B cell (primary cell): Measurements from ENCODE around the gene SSH3. TPM values are rescaled to one million over a fixed set of nuclear protein-coding genes. Genes with fewer than 3 reads are reported as not detected.

Experiments used
- ATAC-seq: fragments of 200-7000 bp; cut with Tn5 transposase; one replicate; pipeline ENCODE4 v1.10.0; 2021; ENCODE audit warnings: low read depth, mild to moderate bottlenecking, moderate number of reproducible peaks, moderate library complexity
- CTCF ChIA-PET: fragments of 350-600 bp; sonication (Branson Sonifier 250); formaldehyde crosslinking; loops from one replicate; lab custom pipeline; 2021; ENCODE audit warnings: antibody characterized with exemption, inconsistent platforms; lab: Charles Lee
- POLR2A ChIA-PET: fragments of 350-600 bp; sonication (Branson Sonifier 250); formaldehyde crosslinking; loops from one replicate; lab custom pipeline; 2021; ENCODE audit warnings: antibody characterized with exemption; lab: Charles Lee
- DNase-seq: peaks from one replicate; pipeline ENCODE4 v3.0.0; 2013
- H2AFZ ChIP-seq: 2 replicates; pipeline ENCODE4 v1.6.1; 2012; ENCODE audit warnings: mild to moderate bottlenecking, low read depth, low read length; ENCODE audit not compliant: insufficient read depth, poor library complexity, severe bottlenecking
- H3K27ac ChIP-seq, 2 donors: 1 replicate in 1 of 2; 2 replicates in 1 of 2; pipeline ENCODE4 v1.5.1; 2012 to 2013; ENCODE audit warnings: low read length in 2 of 2, mild to moderate bottlenecking in 2 of 2, moderate library complexity in 1 of 2
- H3K27me3 ChIP-seq, 4 experiments: fragments of 200-600 bp in 1 of 4; sonication (generic) in 1 of 4; replicated peaks in 1 of 4; 1 replicate in 2 of 4; 2 replicates in 2 of 4; pipeline versions ENCODE4 v1.6.1 to v1.7.0; 2013 to 2016; ENCODE audit warnings: low read length in 3 of 4, mild to moderate bottlenecking in 2 of 4, mixed read lengths in 1 of 4, moderate library complexity in 1 of 4; ENCODE audit not compliant: insufficient read depth in 4 of 4, control insufficient read depth in 3 of 4; ENCODE audit errors: control extremely low read depth in 1 of 4
- H3K36me3 ChIP-seq, 2 experiments: replicated peaks in 1 of 2; 1 replicate in 1 of 2; 2 replicates in 1 of 2; pipeline versions ENCODE4 v1.6.1 to v1.7.1; 2013; ENCODE audit warnings: low read length in 1 of 2; ENCODE audit not compliant: insufficient read depth in 2 of 2, control insufficient read depth in 1 of 2; ENCODE audit errors: control extremely low read depth in 1 of 2, extremely low read depth in 1 of 2
- H3K4me1 ChIP-seq, 2 donors: fragments of 200-600 bp in 1 of 2; sonication (generic) in 1 of 2; 1 replicate in 1 of 2; 2 replicates in 1 of 2; pipeline versions ENCODE4 v1.5.1 to v1.6.1; 2013 to 2017; ENCODE audit warnings: low read length in 2 of 2; ENCODE audit not compliant: control insufficient read depth in 2 of 2, insufficient read depth in 2 of 2
- H3K4me2 ChIP-seq: replicated peaks from 2 replicates; pipeline ENCODE3; 2012; ENCODE audit warnings: mild to moderate bottlenecking, low read depth, low read length; ENCODE audit not compliant: poor library complexity, severe bottlenecking
- H3K4me3 ChIP-seq, 5 experiments: fragments of 200-600 bp in 1 of 5; sonication (generic) in 1 of 5; 1 replicate in 3 of 5; 2 replicates in 2 of 5; pipeline versions ENCODE4 v1.5.1 to v1.7.0; 2011 to 2016; ENCODE audit warnings: low read length in 4 of 5, mild to moderate bottlenecking in 4 of 5, low read depth in 2 of 5, control low read depth in 1 of 5, moderate library complexity in 1 of 5; ENCODE audit not compliant: insufficient read depth in 1 of 5; ENCODE audit errors: control extremely low read depth in 1 of 5, extremely low read depth in 1 of 5
- H3K79me2 ChIP-seq: fragments of 200-600 bp; sonication (generic); one replicate; pipeline ENCODE4 v1.6.0; 2016; ENCODE audit warnings: low read length; ENCODE audit not compliant: control insufficient read depth, insufficient read depth
- H3K9ac ChIP-seq: fragments of 200-600 bp; sonication (generic); 2 replicates; pipeline ENCODE4 v1.6.1; 2017; ENCODE audit warnings: mild to moderate bottlenecking, low read length, moderate library complexity
- H3K9me3 ChIP-seq, 3 donors: one replicate each; pipeline versions ENCODE4 v1.6.1 to v1.7.1; 2013; ENCODE audit warnings: low read length in 2 of 3; ENCODE audit not compliant: control insufficient read depth in 2 of 3, insufficient read depth in 1 of 3; ENCODE audit errors: control extremely low read depth in 1 of 3
- H4K20me1 ChIP-seq: 2 replicates; pipeline ENCODE4 v1.6.0; 2012; ENCODE audit warnings: mild to moderate bottlenecking, low read length; ENCODE audit not compliant: insufficient read depth, control insufficient read depth, poor library complexity, severe bottlenecking
- H3K27ac Mint-ChIP-seq: one replicate; pipeline ENCODE4 v1.8.0; 2021; ENCODE audit warnings: mixed read lengths
- H3K27me3 Mint-ChIP-seq: one replicate; pipeline ENCODE4 v1.8.0; 2021; ENCODE audit warnings: mixed read lengths
- H3K4me1 Mint-ChIP-seq: one replicate; pipeline ENCODE4 v1.8.0; 2021; ENCODE audit warnings: mixed read lengths
- H3K4me3 Mint-ChIP-seq: one replicate; pipeline ENCODE4 v1.8.0; 2021; ENCODE audit warnings: mixed read lengths
- H3K9me3 Mint-ChIP-seq: one replicate; pipeline ENCODE4 v1.8.0; 2022; ENCODE audit warnings: mixed read lengths; ENCODE audit not compliant: insufficient read depth
- EZH2 ChIP-seq: IDR thresholded peaks from 2 replicates; pipeline ENCODE4 v1.6.1; 2012; ENCODE audit warnings: borderline replicate concordance, low read depth, mild to moderate bottlenecking, moderate library complexity, low read length; ENCODE audit not compliant: insufficient read depth, poor library complexity, severe bottlenecking
- WGBS: methylation state at CpG from one replicate; pipeline ENCODE4 v1.1.5; 2013; ENCODE audit warnings: missing lambda C conversion rate; ENCODE audit not compliant: insufficient coverage; 5-methylcytosine and 5-hydroxymethylcytosine counted together
- intact Hi-C: fragments of 100-400 bp; cut with micrococcal nuclease; formaldehyde crosslinking; loops from one replicate; pipeline ENCODE4 v1.10.0; 2022
- polyA plus RNA-seq: library from polyadenylated mRNA; depleted of rRNA; stranded (reverse); fragments of >200 nt; gene quantifications from 2 replicates; pipeline ENCODE4 v1.2.3, GENCODE V29; 2012
- total RNA-seq, 2 donors: library from RNA; stranded (reverse); fragments of 120-200 nt in 1 of 2; gene quantifications; 1 replicate in 1 of 2; 2 replicates in 1 of 2; pipeline versions ENCODE4 v1.2.3 to v1.2.4, GENCODE V29; 2013 to 2022
- TF ChIP-seq, protein P1 (sequence below): fragments of 200-600 bp; IDR thresholded peaks from one replicate; pipeline ENCODE4 v1.8.0; 2022; ENCODE audit warnings: antibody characterized with exemption, mild to moderate bottlenecking

SSH3 gene
- total and polyA plus RNA-seq, 2 donors (not counting 1 experiment from before 2014, with no cell fraction given) = 4.0 to 7.2 TPM

DNA sequence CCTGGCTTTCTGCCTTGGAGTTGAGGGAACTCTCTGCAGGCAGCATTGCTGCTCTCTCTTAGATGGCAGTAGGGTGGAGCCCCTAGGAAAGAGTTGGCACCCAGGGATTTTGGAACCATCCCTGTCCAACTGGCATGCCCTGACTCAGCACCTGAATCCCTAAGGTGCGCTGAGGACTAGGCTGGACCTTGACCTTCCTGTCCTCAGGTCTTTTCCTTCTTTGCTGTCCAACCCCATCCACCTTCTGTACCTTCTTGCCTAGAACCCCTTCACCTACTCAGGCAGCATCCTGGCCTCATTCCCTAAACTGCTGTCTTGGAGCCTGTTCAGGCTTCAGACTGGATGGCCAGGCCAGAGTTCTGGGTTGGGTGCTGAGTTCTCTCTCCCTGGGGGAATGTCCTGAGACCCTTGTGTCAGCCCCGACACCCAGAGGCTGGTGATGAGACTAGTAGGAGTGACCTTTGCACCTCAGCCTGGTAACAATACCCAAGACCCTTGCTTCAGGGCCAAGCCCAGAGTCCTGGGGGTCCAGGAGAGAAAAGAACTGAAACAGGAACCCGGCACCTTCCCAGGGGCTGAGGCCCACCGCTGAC is 52.6 kb downstream of the SSH3 start:
- no peaks in the 10 kb centered on the region for H3K9me3 ChIP-seq
- Mint-ChIP-seq H3K27me3 (no peaks in the 10 kb centered on the region), H3K4me3 (peak overlapping the region; percentile 37), H3K4me1 (peaks cover 74% of the 10 kb centered on the region), H3K27ac (peak overlapping the region; percentile 100), H3K9me3 (no peaks in the 10 kb centered on the region)
- H3K36me3 ChIP-seq = peaks cover 0 to 9% of the 10 kb centered on the region in 2 experiments
- ChIA-PET CTCF (interaction anchor here (0.8 to 42.2 kb wide), 12 partner anchors 1 to 206 kb away, joined by 3 to 2379 read pairs (median 5); partner anchors contain the start of genes CDK2AP2, CLCF1, PITPNM1 and POLD4), POLR2A (interaction anchor here (0.5 to 9.0 kb wide), 10 partner anchors 9 to 1937 kb away, joined by 3 to 323 read pairs (median 6); partner anchors contain the start of genes CLCF1 and RAD9A)
- intact Hi-C loops = loop anchor here (10.0 kb wide), 1 partner anchor 449 kb away; no protein-coding TSS in a partner anchor
- peak overlapping the region; percentile 9 for H3K9ac ChIP-seq
- WGBS = 100% methylated on average over 1 of the region's 4 CpGs
- TF ChIP-seq, protein P1, sequence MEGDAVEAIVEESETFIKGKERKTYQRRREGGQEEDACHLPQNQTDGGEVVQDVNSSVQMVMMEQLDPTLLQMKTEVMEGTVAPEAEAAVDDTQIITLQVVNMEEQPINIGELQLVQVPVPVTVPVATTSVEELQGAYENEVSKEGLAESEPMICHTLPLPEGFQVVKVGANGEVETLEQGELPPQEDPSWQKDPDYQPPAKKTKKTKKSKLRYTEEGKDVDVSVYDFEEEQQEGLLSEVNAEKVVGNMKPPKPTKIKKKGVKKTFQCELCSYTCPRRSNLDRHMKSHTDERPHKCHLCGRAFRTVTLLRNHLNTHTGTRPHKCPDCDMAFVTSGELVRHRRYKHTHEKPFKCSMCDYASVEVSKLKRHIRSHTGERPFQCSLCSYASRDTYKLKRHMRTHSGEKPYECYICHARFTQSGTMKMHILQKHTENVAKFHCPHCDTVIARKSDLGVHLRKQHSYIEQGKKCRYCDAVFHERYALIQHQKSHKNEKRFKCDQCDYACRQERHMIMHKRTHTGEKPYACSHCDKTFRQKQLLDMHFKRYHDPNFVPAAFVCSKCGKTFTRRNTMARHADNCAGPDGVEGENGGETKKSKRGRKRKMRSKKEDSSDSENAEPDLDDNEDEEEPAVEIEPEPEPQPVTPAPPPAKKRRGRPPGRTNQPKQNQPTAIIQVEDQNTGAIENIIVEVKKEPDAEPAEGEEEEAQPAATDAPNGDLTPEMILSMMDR = no peak
- TF ChIP-seq EZH2 = no peak
- no peaks in the 10 kb centered on the region for H3K27me3 ChIP-seq
- H3K4me2 ChIP-seq = peak overlapping the region; percentile 97
- H3K79me2 ChIP-seq = peaks cover 67% of the 10 kb centered on the region
- H2AFZ ChIP-seq = no peak overlapping the region
- peaks cover 57 to 66% of the 10 kb centered on the region in 2 donors for H3K4me1 ChIP-seq
- H3K27ac ChIP-seq = peak overlapping the region; percentile 94 to 96
- peak overlapping the region in 1 of 5 experiments; percentile 18 for H3K4me3 ChIP-seq
- DNase-seq = peak; percentile 35
- H4K20me1 ChIP-seq = peaks cover 17% of the 10 kb centered on the region
- ATAC-seq = no peak
